Vagina (tissue), 2 donors: Measurements from ENCODE around the gene MROH9. TPM values are rescaled to one million over a fixed set of nuclear protein-coding genes. Genes with fewer than 3 reads are reported as not detected.

Experiments used
- DNase-seq, 2 donors: peaks; one replicate each; pipeline ENCODE4 v3.0.0-alpha.2; 2017; ENCODE audit errors: extremely low spot score in 2 of 2
- H3K27ac ChIP-seq: fragments of 200-600 bp; sonication (generic); one replicate; pipeline ENCODE4 v1.5.1; 2019
- H3K27me3 ChIP-seq: fragments of 200-600 bp; sonication (generic); one replicate; pipeline ENCODE4 v1.5.1; 2019
- H3K36me3 ChIP-seq, 2 donors: fragments of 200-600 bp; sonication (generic); one replicate each; pipeline ENCODE4 v1.5.1; 2017 to 2019
- H3K4me1 ChIP-seq: fragments of 200-600 bp; sonication (generic); one replicate; pipeline ENCODE4 v1.5.1; 2019
- H3K4me3 ChIP-seq, 2 donors: fragments of 200-600 bp; sonication (generic); 1 replicate in 1 of 2; 2 replicates in 1 of 2; pipeline ENCODE4 v1.5.1; 2016 to 2019
- H3K9me3 ChIP-seq: fragments of 200-600 bp; sonication (generic); one replicate; pipeline ENCODE4 v1.5.1; 2019
- POLR2A ChIP-seq, 2 donors: fragments of 450-650 bp; IDR thresholded peaks; one replicate each; pipeline ENCODE4 v1.6.1; 2017; ENCODE audit warnings: antibody characterized with exemption in 2 of 2, mild to moderate bottlenecking in 2 of 2, moderate library complexity in 2 of 2
- POLR2AphosphoS5 ChIP-seq, 2 donors: sonication (generic); formaldehyde crosslinking; IDR thresholded peaks; one replicate each; pipeline ENCODE4 v1.9.0; 2017; ENCODE audit warnings: antibody characterized with exemption in 2 of 2, mild to moderate bottlenecking in 2 of 2, low read depth in 1 of 2; ENCODE audit not compliant: insufficient read depth in 1 of 2
- intact Hi-C: fragments of 100-400 bp; cut with DNase I; formaldehyde crosslinking; loops from one replicate; pipeline ENCODE4 v1.15.1; 2023
- total RNA-seq: library from RNA; depleted of rRNA; stranded (reverse); fragments of >200 nt; gene quantifications from one replicate; pipeline ENCODE4 v1.2.3, GENCODE V29; 2016
- TF ChIP-seq, protein P1 (sequence below), 3 experiments: fragments of 450-650 bp in 2 of 3; fragments of 200-600 bp in 1 of 3; sonication (generic) in 1 of 3; IDR thresholded peaks; one replicate each; pipeline ENCODE4 v1.5.1; 2017 to 2019; ENCODE audit warnings: antibody characterized with exemption in 3 of 3, mild to moderate bottlenecking in 2 of 3, moderate library complexity in 2 of 3

Gene MROH9
- total RNA-seq, 1 donor from 2014 or later, result not detected

DNA sequence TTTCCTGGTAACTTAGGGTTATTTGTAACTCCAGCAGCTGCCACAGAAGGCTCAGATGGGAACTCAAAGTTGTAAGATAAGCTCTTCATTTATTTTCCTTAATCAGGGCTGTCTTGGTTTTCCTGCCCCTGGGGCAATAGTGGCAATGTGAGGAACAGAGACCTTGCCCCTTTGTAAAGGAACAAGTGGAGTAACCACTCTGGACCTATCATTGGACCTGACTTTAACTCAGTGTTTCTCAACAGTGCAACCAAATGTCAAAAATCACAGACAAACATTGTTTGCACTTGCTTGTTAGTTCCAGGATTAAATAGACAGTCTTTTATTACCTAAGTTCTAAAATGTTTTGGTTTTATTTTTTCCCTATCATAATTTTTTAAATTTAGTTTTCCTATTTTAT lies 152.6 kb downstream of the MROH9 start:
- intact Hi-C loops, result no loop called here
- no peak for TF ChIP-seq POLR2A (IDR thresholded peaks at IDR 0.05)
- no peak for TF ChIP-seq POLR2AphosphoS5 (IDR thresholded peaks at IDR 0.05; ENCODE audit: insufficient read depth in 1 of 2, low read depth in 1 of 2)
- TF ChIP-seq, protein P1, sequence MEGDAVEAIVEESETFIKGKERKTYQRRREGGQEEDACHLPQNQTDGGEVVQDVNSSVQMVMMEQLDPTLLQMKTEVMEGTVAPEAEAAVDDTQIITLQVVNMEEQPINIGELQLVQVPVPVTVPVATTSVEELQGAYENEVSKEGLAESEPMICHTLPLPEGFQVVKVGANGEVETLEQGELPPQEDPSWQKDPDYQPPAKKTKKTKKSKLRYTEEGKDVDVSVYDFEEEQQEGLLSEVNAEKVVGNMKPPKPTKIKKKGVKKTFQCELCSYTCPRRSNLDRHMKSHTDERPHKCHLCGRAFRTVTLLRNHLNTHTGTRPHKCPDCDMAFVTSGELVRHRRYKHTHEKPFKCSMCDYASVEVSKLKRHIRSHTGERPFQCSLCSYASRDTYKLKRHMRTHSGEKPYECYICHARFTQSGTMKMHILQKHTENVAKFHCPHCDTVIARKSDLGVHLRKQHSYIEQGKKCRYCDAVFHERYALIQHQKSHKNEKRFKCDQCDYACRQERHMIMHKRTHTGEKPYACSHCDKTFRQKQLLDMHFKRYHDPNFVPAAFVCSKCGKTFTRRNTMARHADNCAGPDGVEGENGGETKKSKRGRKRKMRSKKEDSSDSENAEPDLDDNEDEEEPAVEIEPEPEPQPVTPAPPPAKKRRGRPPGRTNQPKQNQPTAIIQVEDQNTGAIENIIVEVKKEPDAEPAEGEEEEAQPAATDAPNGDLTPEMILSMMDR (IDR thresholded peaks at IDR 0.05), result no peak
- Histone ChIP-seq H3K27ac (no peak overlapping the region), H3K4me3 (no peak overlapping the region), H3K4me1 (peaks cover 6% of the 10 kb centered on the region), H3K27me3 (no peaks in the 10 kb centered on the region), H3K9me3 (no peaks in the 10 kb centered on the region), H3K36me3 (no peaks in the 10 kb centered on the region)
- no peak for DNase-seq

DNA sequence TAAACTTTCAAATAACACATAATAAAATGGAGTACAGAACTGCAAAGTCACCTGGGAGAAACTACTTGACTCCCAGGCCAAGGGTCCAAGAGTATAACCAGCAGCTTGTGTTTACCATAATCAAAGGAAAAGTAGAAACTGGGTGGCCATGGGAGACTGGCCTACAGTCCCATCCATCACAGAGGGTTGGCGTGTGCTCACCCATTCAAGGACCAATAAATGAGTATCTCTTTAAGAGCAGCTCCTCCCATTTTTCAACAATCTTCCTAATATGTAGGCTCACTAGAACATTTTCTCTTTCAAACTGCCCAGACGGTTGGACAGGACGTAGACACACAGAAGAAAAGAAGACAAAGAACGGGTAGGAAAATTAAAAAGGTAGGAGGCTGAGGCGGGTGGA lies 155.3 kb downstream of the MROH9 start, which contains the start of gene FMO3:
FMO3 (plus strand) TSS at position 302 of the 400 bp plus-strand sequence. CDS start 1,754 bp downstream, outside the sequence.
- intact Hi-C loops, result no loop called here
- no peaks in the 10 kb centered on the region for H3K36me3 ChIP-seq
- H3K27me3 ChIP-seq, result no peaks in the 10 kb centered on the region
- no peak within 1 kb of the TSS for H3K27ac ChIP-seq
- H3K4me1 ChIP-seq, result no peaks in the 10 kb centered on the region
- H3K4me3 ChIP-seq, result no peak within 1 kb of the TSS
- TF ChIP-seq POLR2A (IDR thresholded peaks at IDR 0.05) (no peak), POLR2AphosphoS5 (IDR thresholded peaks at IDR 0.05; ENCODE audit: insufficient read depth in 1 of 2, low read depth in 1 of 2) (no peak)
- TF ChIP-seq, protein P1 (IDR thresholded peaks at IDR 0.05), result no peak
- no peaks in the 10 kb centered on the region for H3K9me3 ChIP-seq
- DNase-seq, result no peak

DNA sequence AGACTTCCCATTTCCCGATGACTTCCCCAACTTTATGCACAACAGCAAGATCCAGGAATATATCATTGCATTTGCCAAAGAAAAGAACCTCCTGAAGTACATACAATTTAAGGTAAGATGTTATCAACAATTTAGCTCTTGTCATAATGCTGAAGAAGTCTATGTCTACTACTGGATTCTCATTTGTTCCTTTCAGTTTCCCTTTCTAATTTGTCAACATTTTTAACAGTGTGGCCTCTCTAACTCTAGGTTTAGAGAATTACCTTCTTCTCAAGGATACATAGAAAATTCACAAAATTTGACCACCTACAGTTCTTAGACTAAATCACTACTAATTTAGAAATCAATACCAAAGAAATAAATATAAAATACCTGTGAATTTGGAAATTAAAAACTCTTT lies 168.5 kb downstream of the MROH9 start:
- Histone ChIP-seq H3K27me3 (no peaks in the 10 kb centered on the region), H3K9me3 (no peaks in the 10 kb centered on the region), H3K4me3 (no peak overlapping the region), H3K36me3 (no peaks in the 10 kb centered on the region), H3K4me1 (no peaks in the 10 kb centered on the region), H3K27ac (no peak overlapping the region)
- DNase-seq, result no peak
- intact Hi-C loops, result no loop called here
- TF ChIP-seq, protein P1 (IDR thresholded peaks at IDR 0.05), result no peak
- TF ChIP-seq POLR2AphosphoS5 (IDR thresholded peaks at IDR 0.05; ENCODE audit: insufficient read depth in 1 of 2, low read depth in 1 of 2) (no peak), POLR2A (IDR thresholded peaks at IDR 0.05) (no peak)

DNA sequence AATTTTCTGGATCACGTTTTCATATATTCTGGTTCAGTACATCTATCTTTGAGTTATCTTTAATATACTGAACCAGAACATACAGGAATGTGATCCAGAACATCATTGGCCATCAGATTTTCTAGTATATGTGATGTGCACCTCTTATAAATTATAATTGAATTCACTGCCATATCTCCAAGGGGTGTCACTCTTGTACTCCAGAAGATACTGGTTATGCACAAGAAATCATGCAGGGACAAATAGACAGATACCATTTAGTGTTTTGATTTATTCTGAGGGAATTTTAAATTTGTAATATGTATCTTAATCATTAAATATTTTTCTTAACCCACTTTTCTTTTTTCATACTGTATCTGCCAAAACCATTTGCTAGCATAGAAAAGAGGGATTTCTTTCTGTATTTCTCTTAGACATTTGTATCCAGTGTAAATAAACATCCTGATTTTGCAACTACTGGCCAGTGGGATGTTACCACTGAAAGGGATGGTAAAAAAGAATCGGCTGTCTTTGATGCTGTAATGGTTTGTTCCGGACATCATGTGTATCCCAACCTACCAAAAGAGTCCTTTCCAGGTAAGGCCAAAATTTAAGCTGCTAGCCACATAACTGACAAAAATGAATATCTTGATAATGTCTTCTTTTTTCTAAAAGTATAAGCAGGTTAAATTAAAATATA lies 172.1 kb downstream of the MROH9 start:
- DNase-seq, result no peak
- TF ChIP-seq POLR2A (IDR thresholded peaks at IDR 0.05) (no peak), POLR2AphosphoS5 (IDR thresholded peaks at IDR 0.05; ENCODE audit: insufficient read depth in 1 of 2, low read depth in 1 of 2) (no peak)
- TF ChIP-seq, protein P1 (IDR thresholded peaks at IDR 0.05), result no peak
- Histone ChIP-seq H3K9me3 (no peaks in the 10 kb centered on the region), H3K27me3 (no peaks in the 10 kb centered on the region), H3K4me1 (no peaks in the 10 kb centered on the region), H3K27ac (no peak overlapping the region), H3K36me3 (no peaks in the 10 kb centered on the region), H3K4me3 (no peak overlapping the region)
- intact Hi-C loops, result no loop called here

DNA sequence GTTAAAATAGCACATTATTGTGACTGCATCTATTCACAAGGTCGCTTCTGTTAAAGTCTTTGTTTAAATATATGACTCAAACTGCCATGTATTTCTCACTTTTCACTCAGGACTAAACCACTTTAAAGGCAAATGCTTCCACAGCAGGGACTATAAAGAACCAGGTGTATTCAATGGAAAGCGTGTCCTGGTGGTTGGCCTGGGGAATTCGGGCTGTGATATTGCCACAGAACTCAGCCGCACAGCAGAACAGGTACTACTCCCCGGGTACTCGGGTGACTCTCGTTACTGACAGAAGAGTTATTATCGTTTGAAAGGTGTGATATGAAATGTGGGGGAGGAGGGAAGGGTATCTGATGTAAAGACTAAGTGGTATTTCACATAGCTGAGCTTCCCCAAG lies 172.6 kb downstream of the MROH9 start:
- no peaks in the 10 kb centered on the region for H3K36me3 ChIP-seq
- H3K27me3 ChIP-seq, result no peaks in the 10 kb centered on the region
- no peak overlapping the region for H3K27ac ChIP-seq
- DNase-seq, result no peak
- no peak for TF ChIP-seq POLR2A (IDR thresholded peaks at IDR 0.05)
- no peak overlapping the region for H3K4me3 ChIP-seq
- intact Hi-C loops, result no loop called here
- no peaks in the 10 kb centered on the region for H3K4me1 ChIP-seq
- no peaks in the 10 kb centered on the region for H3K9me3 ChIP-seq
